CD8-positive, alpha-beta memory T cell (primary cell): ENCODE data around the gene ANKRD2. TPM values are rescaled to one million over a fixed set of nuclear protein-coding genes. Genes with fewer than 3 reads are reported as not detected.
"Not testable (repeated sequence)": the region's sequence is repeated elsewhere in the genome, so short reads cannot be mapped to it uniquely, and the experiment has no call there.

Source experiments
- CTCF ChIA-PET: fragments of 350-600 bp; sonication (Branson Sonifier 250); formaldehyde crosslinking; loops from one replicate; lab custom pipeline; 2021; ENCODE audit warnings: antibody characterized with exemption; lab: Charles Lee
- POLR2A ChIA-PET: fragments of 350-600 bp; sonication (Branson Sonifier 250); formaldehyde crosslinking; loops from one replicate; lab custom pipeline; 2021; ENCODE audit warnings: antibody characterized with exemption; lab: Charles Lee
- DNase-seq, 5 donors: peaks; one replicate each; pipeline versions ENCODE4 v3.0.0 to v3.0.0-alpha.2; 2020 to 2022; ENCODE audit warnings: mixed read lengths in 1 of 5
- H3K27ac ChIP-seq: one replicate; pipeline ENCODE4 v1.7.0; 2013; ENCODE audit warnings: low read depth, mild to moderate bottlenecking, low read length, moderate library complexity
- H3K27me3 ChIP-seq: 2 replicates; pipeline ENCODE4 v1.7.0; 2013; ENCODE audit warnings: low read length, mild to moderate bottlenecking; ENCODE audit not compliant: insufficient read depth, poor library complexity, severe bottlenecking
- H3K36me3 ChIP-seq: 2 replicates; pipeline ENCODE4 v1.7.0; 2013; ENCODE audit warnings: mild to moderate bottlenecking, low read length, moderate library complexity; ENCODE audit not compliant: insufficient read depth
- H3K4me1 ChIP-seq: 2 replicates; pipeline ENCODE4 v1.7.0; 2013; ENCODE audit warnings: mild to moderate bottlenecking, low read length, moderate library complexity; ENCODE audit not compliant: insufficient read depth
- H3K4me3 ChIP-seq: 2 replicates; pipeline ENCODE4 v1.7.0; 2013; ENCODE audit warnings: mild to moderate bottlenecking, low read length
- H3K9me3 ChIP-seq: 2 replicates; pipeline ENCODE4 v1.7.0; 2013; ENCODE audit warnings: mild to moderate bottlenecking, low read length
- H3K27ac Mint-ChIP-seq, 8 donors: one replicate each; pipeline ENCODE4 v1.8.0; 2020 to 2021; ENCODE audit warnings: mixed read lengths in 8 of 8, mild to moderate bottlenecking in 6 of 8, inconsistent platforms in 3 of 8, moderate library complexity in 3 of 8
- H3K27me3 Mint-ChIP-seq, 2 donors: one replicate each; pipeline ENCODE4 v1.8.0; 2020 to 2021; ENCODE audit warnings: mixed read lengths in 2 of 2, mild to moderate bottlenecking in 1 of 2, moderate library complexity in 1 of 2
- H3K36me3 Mint-ChIP-seq, 3 donors: one replicate each; pipeline ENCODE4 v1.8.0; 2020 to 2021; ENCODE audit warnings: mixed read lengths in 3 of 3, inconsistent platforms in 1 of 3, mild to moderate bottlenecking in 1 of 3
- H3K4me1 Mint-ChIP-seq, 3 donors: one replicate each; pipeline ENCODE4 v1.8.0; 2020 to 2021; ENCODE audit warnings: mixed read lengths in 3 of 3, inconsistent platforms in 1 of 3, mild to moderate bottlenecking in 1 of 3
- H3K4me3 Mint-ChIP-seq, 7 donors: one replicate each; pipeline ENCODE4 v1.8.0; 2020 to 2021; ENCODE audit warnings: mixed read lengths in 7 of 7, mild to moderate bottlenecking in 6 of 7, moderate library complexity in 4 of 7, inconsistent platforms in 2 of 7
- H3K9me3 Mint-ChIP-seq, 5 donors: one replicate each; pipeline ENCODE4 v1.8.0; 2020 to 2022; ENCODE audit warnings: mixed read lengths in 5 of 5, mild to moderate bottlenecking in 3 of 5, moderate library complexity in 2 of 5, inconsistent platforms in 1 of 5
- polyA plus RNA-seq: library from polyadenylated mRNA; unstranded; fragments of 300-500 nt; fragmentation: Illumina TruSeq; gene quantifications from one replicate; pipeline ENCODE4 v1.2.3, GENCODE V29; 2021
- total RNA-seq, 2 experiments: library from RNA; stranded (reverse); gene quantifications; one replicate each; pipeline ENCODE4 v1.2.3, GENCODE V29; 2021

ANKRD2 gene
- total and polyA plus RNA-seq, 3 experiments from 2014 or later: not detected

DNA sequence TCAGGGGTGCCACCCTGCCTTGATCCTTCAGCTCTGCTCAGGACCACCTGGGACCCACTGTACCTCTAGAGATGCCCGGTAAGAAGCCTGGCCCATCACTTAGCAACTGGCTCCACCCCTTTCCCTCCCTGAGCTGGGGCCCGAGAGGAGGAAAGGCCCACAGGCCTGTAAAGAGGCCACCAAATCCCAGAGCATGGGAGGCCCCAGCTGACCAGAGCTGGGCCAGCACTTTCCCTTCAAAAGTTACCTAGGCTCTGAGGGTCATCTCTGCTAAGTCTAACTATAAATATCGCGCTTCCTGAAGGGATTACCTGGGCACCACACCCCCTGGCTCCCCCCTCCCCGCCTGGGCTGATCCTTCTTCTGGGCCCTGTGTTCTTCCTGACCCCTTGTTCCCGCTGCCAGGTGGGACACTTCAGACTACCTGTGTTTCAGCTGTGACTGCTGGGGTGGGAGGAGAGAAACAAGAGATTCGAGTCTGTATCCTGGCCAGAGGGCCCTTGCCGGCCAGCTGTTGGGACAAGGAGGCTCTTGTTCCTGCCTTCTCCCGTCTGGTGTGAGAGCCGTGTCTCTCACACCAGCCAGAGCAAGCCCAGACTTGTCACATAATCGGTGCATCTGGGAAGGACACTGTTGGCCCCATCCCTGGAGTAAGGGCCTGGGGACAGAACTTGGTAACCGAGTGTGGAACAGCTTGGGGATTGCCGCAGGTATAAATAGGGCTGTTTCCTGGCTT is 22.8 kb upstream of the ANKRD2 start:
- H3K27ac Mint-ChIP-seq: no peak overlapping the region
- CTCF ChIA-PET: interaction anchor here (0.9 to 1.5 kb wide), 4 partner anchors 15 to 135 kb away, joined by 3 to 4 read pairs (median 3); no protein-coding TSS in a partner anchor
- H3K4me3 Mint-ChIP-seq: no peak overlapping the region
- no peaks in the 10 kb centered on the region for H3K4me1 Mint-ChIP-seq
- no peaks in the 10 kb centered on the region for H3K9me3 ChIP-seq
- H3K36me3 ChIP-seq: no peaks in the 10 kb centered on the region
- H3K27me3 Mint-ChIP-seq: no peaks in the 10 kb centered on the region
- no peak overlapping the region for H3K27ac ChIP-seq
- H3K4me1 ChIP-seq: no peaks in the 10 kb centered on the region
- H3K27me3 ChIP-seq: no peaks in the 10 kb centered on the region
- POLR2A ChIA-PET: no interaction called here
- DNase-seq: no peak
- no peaks in the 10 kb centered on the region for H3K9me3 Mint-ChIP-seq
- H3K4me3 ChIP-seq: no peak overlapping the region
- no peaks in the 10 kb centered on the region for H3K36me3 Mint-ChIP-seq

DNA sequence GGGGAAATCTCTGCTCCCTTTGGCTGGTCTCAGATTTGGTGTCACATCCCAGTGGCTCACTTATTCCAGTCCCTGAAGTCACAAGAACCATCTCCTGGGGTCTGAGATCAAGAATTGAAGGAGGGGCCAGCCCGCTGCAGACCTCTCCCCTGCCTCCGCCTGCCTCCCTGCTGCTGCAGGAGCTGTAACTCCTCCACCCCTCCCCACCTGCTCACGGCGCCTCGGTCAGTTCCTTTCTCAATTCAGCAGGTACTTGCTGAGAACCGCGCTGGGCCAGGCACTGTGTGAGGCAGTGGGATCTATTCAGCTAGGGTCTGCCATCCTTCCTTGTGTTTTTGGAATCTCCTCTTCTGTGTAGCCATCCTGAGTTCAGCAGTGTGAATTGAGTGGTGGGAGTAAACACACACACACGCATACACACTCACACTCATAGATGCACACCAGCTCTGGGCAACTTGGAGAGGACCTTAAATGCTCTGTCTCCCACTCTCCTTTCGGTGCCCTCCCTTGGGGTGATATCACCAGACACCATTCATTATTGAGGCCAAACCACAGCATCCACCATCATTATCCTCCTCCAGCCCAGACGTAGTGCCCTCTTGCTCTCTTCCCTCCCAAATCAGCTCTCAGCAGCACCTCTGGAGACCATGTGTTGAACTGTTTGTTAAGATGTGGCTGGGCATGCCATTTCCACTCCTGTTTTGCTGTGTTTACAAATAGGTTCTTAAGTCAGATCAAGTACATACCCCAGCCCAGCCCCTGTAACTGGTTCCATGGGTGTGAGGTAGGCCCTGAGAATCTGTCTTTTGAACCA is 22.0 kb upstream of the ANKRD2 start:
- Mint-ChIP-seq H3K27ac (no peak overlapping the region), H3K27me3 (no peaks in the 10 kb centered on the region), H3K36me3 (no peaks in the 10 kb centered on the region), H3K9me3 (peaks cover 0 to 3% (median 0%) of the 10 kb centered on the region in 5 donors), H3K4me3 (no peak overlapping the region), H3K4me1 (no peaks in the 10 kb centered on the region)
- H3K4me3 ChIP-seq: no peak overlapping the region
- H3K36me3 ChIP-seq: no peaks in the 10 kb centered on the region
- no peaks in the 10 kb centered on the region for H3K27me3 ChIP-seq
- POLR2A ChIA-PET: no interaction called here
- CTCF ChIA-PET: interaction anchor here (0.9 to 1.5 kb wide), 3 partner anchors 16 to 136 kb away, joined by 3 to 4 read pairs (median 3); no protein-coding TSS in a partner anchor
- H3K4me1 ChIP-seq: no peaks in the 10 kb centered on the region
- H3K27ac ChIP-seq: no peak overlapping the region
- no peaks in the 10 kb centered on the region for H3K9me3 ChIP-seq
- no peak for DNase-seq

GRCh38 chr10:97551271-97551670 is 21.3 kb upstream of the ANKRD2 start:
- Histone ChIP-seq H3K36me3 (no peaks in the 10 kb centered on the region), H3K9me3 (no peaks in the 10 kb centered on the region), H3K27ac (no peak overlapping the region), H3K4me3 (no peak overlapping the region), H3K4me1 (no peaks in the 10 kb centered on the region), H3K27me3 (no peaks in the 10 kb centered on the region)
- DNase-seq: no peak
- POLR2A ChIA-PET: no interaction called here
- Mint-ChIP-seq H3K36me3 (no peaks in the 10 kb centered on the region), H3K27ac (no peak overlapping the region), H3K9me3 (peaks cover 0 to 6% (median 0%) of the 10 kb centered on the region in 5 donors), H3K27me3 (no peaks in the 10 kb centered on the region), H3K4me1 (no peaks in the 10 kb centered on the region), H3K4me3 (no peak overlapping the region)
- CTCF ChIA-PET: interaction anchor here (3.8 kb wide), 1 partner anchor 86 kb away, joined by 24 read pairs; no protein-coding TSS in a partner anchor

GRCh38 chr10:97553575-97554031 is 19.0 kb upstream of the ANKRD2 start:
- Histone ChIP-seq H3K27ac (no peak overlapping the region), H3K4me1 (no peaks in the 10 kb centered on the region), H3K36me3 (no peaks in the 10 kb centered on the region), H3K4me3 (no peak overlapping the region), H3K9me3 (no peaks in the 10 kb centered on the region), H3K27me3 (no peaks in the 10 kb centered on the region)
- H3K9me3 Mint-ChIP-seq: peaks cover 0 to 6% (median 0%) of the 10 kb centered on the region in 5 donors
- no peak overlapping the region for H3K27ac Mint-ChIP-seq
- peak; percentile 14 to 67 (median 20) for DNase-seq
- no peaks in the 10 kb centered on the region for H3K36me3 Mint-ChIP-seq
- H3K27me3 Mint-ChIP-seq: no peaks in the 10 kb centered on the region
- ChIA-PET CTCF (interaction anchor here (0.7 to 3.8 kb wide), 11 partner anchors 12 to 144 kb away, joined by 3 to 24 read pairs (median 4); no protein-coding TSS in a partner anchor), POLR2A (no interaction called here)
- H3K4me1 Mint-ChIP-seq: no peaks in the 10 kb centered on the region
- no peak overlapping the region for H3K4me3 Mint-ChIP-seq

- H3K27ac ChIP-seq, H3K27me3 ChIP-seq, DNase-seq, H3K4me1 ChIP-seq, H3K36me3 Mint-ChIP-seq, H3K9me3 ChIP-seq, H3K27ac Mint-ChIP-seq, H3K4me1 Mint-ChIP-seq, H3K4me3 ChIP-seq, POLR2A ChIA-PET, H3K27me3 Mint-ChIP-seq, H3K36me3 ChIP-seq, H3K9me3 Mint-ChIP-seq, H3K4me3 Mint-ChIP-seq: not testable (repeated sequence)
- CTCF ChIA-PET: interaction anchor here (0.6 to 3.8 kb wide), 10 partner anchors 8 to 142 kb away, joined by 3 to 24 read pairs (median 4); no protein-coding TSS in a partner anchor
Observed at GRCh38 chr10:97554336-97554735, 18.2 kb upstream of the ANKRD2 start.

GRCh38 chr10:97555541-97555940 is 17.0 kb upstream of the ANKRD2 start:
- CTCF ChIA-PET: interaction anchor here (1.9 kb wide), 1 partner anchor 143 kb away, joined by 7 read pairs; no protein-coding TSS in a partner anchor
- H3K36me3 Mint-ChIP-seq, H3K27ac ChIP-seq, H3K9me3 Mint-ChIP-seq, H3K4me1 Mint-ChIP-seq, H3K4me3 ChIP-seq, H3K4me3 Mint-ChIP-seq, DNase-seq, H3K27ac Mint-ChIP-seq, H3K4me1 ChIP-seq, POLR2A ChIA-PET, H3K36me3 ChIP-seq, H3K9me3 ChIP-seq, H3K27me3 Mint-ChIP-seq, H3K27me3 ChIP-seq: not testable (repeated sequence)

- H3K27ac Mint-ChIP-seq, H3K4me3 Mint-ChIP-seq, H3K27ac ChIP-seq: not testable (repeated sequence)
Observed at GRCh38 chr10:97560731-97561381, 11.7 kb upstream of the ANKRD2 start.

More at GRCh38 chr10:97560731-97561381, 11.7 kb upstream of the ANKRD2 start:
- H3K36me3 Mint-ChIP-seq, H3K4me1 Mint-ChIP-seq, POLR2A ChIA-PET, H3K9me3 Mint-ChIP-seq, H3K4me3 ChIP-seq, H3K27me3 ChIP-seq, H3K4me1 ChIP-seq, H3K27me3 Mint-ChIP-seq, H3K9me3 ChIP-seq, H3K36me3 ChIP-seq, CTCF ChIA-PET, DNase-seq: not testable (repeated sequence)
